K562 (cell line): ENCODE measurements around the gene SLC25A11. TPM values are rescaled to one million over a fixed set of nuclear protein-coding genes. Genes with fewer than 3 reads are reported as not detected.

Source experiments
- CLOCK ChIP-seq: fragments of 250-450 bp; sonication (Bioruptor Pico); IDR thresholded peaks from 2 replicates; pipeline ENCODE4 v1.4.0; 2020; ENCODE audit warnings: mild to moderate bottlenecking, moderate library complexity, borderline replicate concordance
- E2F3 ChIP-seq: fragments of 250-450 bp; sonication (Bioruptor Pico); IDR thresholded peaks from 2 replicates; pipeline ENCODE4 v1.4.0; 2020; ENCODE audit warnings: mild to moderate bottlenecking
- EZH2 ChIP-seq: IDR thresholded peaks from 2 replicates; pipeline ENCODE4 v1.6.1; 2012; ENCODE audit warnings: low read depth, mild to moderate bottlenecking, inconsistent platforms, low read length, borderline replicate concordance
- HLTF ChIP-seq: fragments of 450-650 bp; IDR thresholded peaks from 2 replicates; pipeline ENCODE4 v1.6.1; 2016
- HMG20A ChIP-seq: fragments of 450-650 bp; formaldehyde crosslinking; conservative IDR thresholded peaks from 2 replicates; pipeline ENCODE4 v1.4.0; 2020; ENCODE audit warnings: mild to moderate bottlenecking, mixed read lengths
- IFI16 ChIP-seq: fragments of 250-450 bp; sonication (Bioruptor Pico); IDR thresholded peaks from 2 replicates; pipeline ENCODE4 v2.1.2; 2022; ENCODE audit warnings: mild to moderate bottlenecking, inconsistent platforms
- JUNB ChIP-seq: fragments of 450-650 bp; formaldehyde crosslinking; conservative IDR thresholded peaks from 2 replicates; pipeline ENCODE4 v1.4.0; 2020; ENCODE audit warnings: mild to moderate bottlenecking
- KLF1 ChIP-seq: fragments of 450-650 bp; IDR thresholded peaks from 2 replicates; pipeline ENCODE4 v1.6.1; 2016; ENCODE audit warnings: missing genetic modification characterization, missing compliant biosample characterization
- MTA1 ChIP-seq: fragments of 450-650 bp; IDR thresholded peaks from 2 replicates; pipeline ENCODE4 v1.6.1; 2017; ENCODE audit warnings: borderline replicate concordance
- PCBP1 ChIP-seq: fragments of 200-400 bp; formaldehyde crosslinking; IDR thresholded peaks from 2 replicates; pipeline ENCODE4 v1.6.1; 2018; ENCODE audit warnings: mild to moderate bottlenecking, low read depth, low read length; ENCODE audit not compliant: poor library complexity, severe bottlenecking
- POLR2AphosphoS2 ChIP-seq: IDR thresholded peaks from 2 replicates; pipeline ENCODE4 v1.6.1; 2012; ENCODE audit warnings: low read length, improper control_type of control experiment
- RBM14 ChIP-seq: fragments of 200-400 bp; formaldehyde crosslinking; IDR thresholded peaks from 2 replicates; pipeline ENCODE4 v1.6.1; 2018; ENCODE audit warnings: low read depth, mild to moderate bottlenecking, low read length, moderate library complexity, borderline replicate concordance; ENCODE audit not compliant: insufficient read depth
- SETDB1 ChIP-seq: IDR thresholded peaks from one replicate; pipeline ENCODE4 v1.6.1; 2012; ENCODE audit warnings: low read length, control low read depth, inconsistent platforms
- SIX5 ChIP-seq, 2 experiments: IDR thresholded peaks; 2 replicates each; pipeline ENCODE4 v1.6.1; 2011; ENCODE audit warnings: low read length in 2 of 2, borderline replicate concordance in 1 of 2, low read depth in 1 of 2, mild to moderate bottlenecking in 1 of 2, moderate library complexity in 1 of 2; ENCODE audit not compliant: insufficient read depth in 1 of 2
- SMC3 ChIP-seq: conservative IDR thresholded peaks from 2 replicates; pipeline ENCODE4 v1.6.1; 2011; ENCODE audit warnings: low read depth, low read length, improper control_type of control experiment; ENCODE audit not compliant: insufficient read depth
- TRIM24 ChIP-seq, 2 experiments: fragments of 450-650 bp; IDR thresholded peaks; 2 replicates each; pipeline ENCODE4 v1.6.1; 2016
- ZBED1 ChIP-seq: IDR thresholded peaks from 2 replicates; pipeline ENCODE4 v1.6.1; 2014
- ZKSCAN1 ChIP-seq: fragments of 150-350 bp; IDR thresholded peaks from 2 replicates; pipeline ENCODE4 v1.6.1; 2016; ENCODE audit warnings: low read depth, low read length
- ZNF449 ChIP-seq: fragments of 250-450 bp; sonication (Bioruptor Pico); IDR thresholded peaks from 2 replicates; pipeline ENCODE4 v1.8.0; 2022; ENCODE audit warnings: moderate library complexity, mild to moderate bottlenecking, inconsistent platforms
- ZNF592 ChIP-seq: fragments of 450-650 bp; IDR thresholded peaks from 2 replicates; pipeline ENCODE4 v1.6.1; 2017; ENCODE audit warnings: antibody characterized with exemption, mild to moderate bottlenecking
- ZNF699 ChIP-seq: fragments of 250-450 bp; sonication (Bioruptor Pico); IDR thresholded peaks from 2 replicates; pipeline ENCODE4 v1.8.0; 2021; ENCODE audit warnings: mild to moderate bottlenecking, moderate library complexity; ENCODE audit not compliant: insufficient replicate concordance
- ZNF76 ChIP-seq: fragments of 250-450 bp; sonication (Bioruptor Pico); IDR thresholded peaks from 2 replicates; pipeline ENCODE4 v1.4.0; 2020; ENCODE audit warnings: mild to moderate bottlenecking, moderate library complexity, borderline replicate concordance
- polyA plus RNA-seq, 8 experiments: library from polyadenylated mRNA; depleted of rRNA in 4 of 8; stranded (reverse) in 5 of 8; unstranded in 3 of 8; fragments of >200 nt; fragmentation: Nextera tagmentation in 2 of 8; fragmentation: Illumina TruSeq in 1 of 8; extraction: Ambion mirVana in 2 of 8; extraction: Trizol in 1 of 8; gene quantifications; 2 replicates each; pipeline versions ENCODE4 v1.2.1 to v1.2.3, GENCODE V29; 2011 to 2014; ENCODE audit warnings: inconsistent platforms in 1 of 8, missing spikeins in 1 of 8
- total RNA-seq, 7 experiments: library from RNA; depleted of rRNA in 6 of 7; stranded (reverse); fragments of >200 nt in 6 of 7; fragmentation: Illumina TruSeq in 2 of 7; extraction: Trizol in 2 of 7; gene quantifications; 2 replicates each; pipeline versions ENCODE4 v1.2.1 to v1.2.3, GENCODE V29; 2011 to 2021; ENCODE audit warnings: low replicate concordance in 1 of 7

The SLC25A11 gene
- total and polyA plus RNA-seq, 9 of the 15 experiments (the other 6 are each of a cell fraction or from before 2014, with no cell fraction given), result 3.1 to 56.7 (median 32.9) TPM

GRCh38 chr17:4950075-4950745, 10.4 kb upstream of the SLC25A11 start (continued):
- TF ChIP-seq ZNF449 (CRISPR knock-in tag), result no peak
- TF ChIP-seq JUNB, result no peak
- no peak for TF ChIP-seq E2F3 (CRISPR knock-in tag)
- no peak for TF ChIP-seq SIX5 (IDR thresholded peaks at IDR 0.05; ENCODE audit: borderline replicate concordance in 1 of 2, insufficient read depth in 1 of 2, low read depth in 1 of 2, low read length in 2 of 2)
- no peak for TF ChIP-seq TRIM24 (IDR thresholded peaks at IDR 0.05)
- no peak for TF ChIP-seq ZBED1
- TF ChIP-seq SMC3, result no peak
- no peak for TF ChIP-seq ZNF699 (CRISPR knock-in tag)
- TF ChIP-seq HLTF, result no peak
- no peak for TF ChIP-seq POLR2AphosphoS2
- TF ChIP-seq HMG20A, result no peak
- TF ChIP-seq ZNF76 (CRISPR knock-in tag), result no peak
- TF ChIP-seq CLOCK, result no peak
- TF ChIP-seq KLF1 (tag), result no peak; the same call in 1 of the 2 replicates
- no peak for TF ChIP-seq IFI16 (CRISPR knock-in tag)
- no peak for TF ChIP-seq RBM14
- TF ChIP-seq SETDB1, result no peak
- 0 out of 2 replicates have a peak, but pooled peaks have one; percentile 15 for TF ChIP-seq ZNF592
- TF ChIP-seq MTA1, result no peak
- TF ChIP-seq ZKSCAN1, result no peak
- TF ChIP-seq PCBP1, result no peak
- TF ChIP-seq EZH2, result no peak
